Hematopoietic multipotent progenitor cell treated with erythropoietin and hydrocortisone succinate and interleukin-3 and kit ligand, for 17 days (in vitro differentiated cells): Measurements from ENCODE around the gene THEM4.

ENCODE experiments used
- DNase-seq: peaks from one replicate; pipeline ENCODE4 v3.0.0-alpha.2; 2015; ENCODE audit warnings: low spot score

THEM4 gene

GRCh38 chr1:151909167-151910149 is at the start of gene THEM4:
THEM4 (minus strand) TSS chr1:151909511; CDS start chr1:151909458, 53 bp downstream.
- DNase-seq = peak; percentile 75

GRCh38 chr1:151958959-151959358 is 49.6 kb upstream of the THEM4 start:
- no peak for DNase-seq

- DNase-seq = no peak
Measured at GRCh38 chr1:151956957-151957497, 47.7 kb upstream of the THEM4 start.

- no peak for DNase-seq
Measured at GRCh38 chr1:151953409-151954094, 44.2 kb upstream of the THEM4 start.

GRCh38 chr1:151952811-151953210 is 43.5 kb upstream of the THEM4 start:
- DNase-seq = no peak

GRCh38 chr1:151949371-151950193 is 40.3 kb upstream of the THEM4 start:
- DNase-seq = no peak

GRCh38 chr1:151948506-151948905 is 39.2 kb upstream of the THEM4 start:
- DNase-seq = no peak

GRCh38 chr1:151947140-151947539 is 37.8 kb upstream of the THEM4 start:
- DNase-seq = no peak

- peak; percentile 97 for DNase-seq
Measured at GRCh38 chr1:151945725-151946722, 36.7 kb upstream of the THEM4 start.

- DNase-seq = no peak
Measured at GRCh38 chr1:151944857-151945575, 35.7 kb upstream of the THEM4 start.

GRCh38 chr1:151944126-151944856 is 35.0 kb upstream of the THEM4 start:
- DNase-seq = peak; percentile 91

- no peak for DNase-seq
Measured at GRCh38 chr1:151943591-151943990, 34.3 kb upstream of the THEM4 start.

GRCh38 chr1:151942882-151943281 is 33.6 kb upstream of the THEM4 start:
- peak; percentile 70 for DNase-seq

GRCh38 chr1:151940541-151940940 is 31.2 kb upstream of the THEM4 start:
- DNase-seq = no peak

GRCh38 chr1:151939779-151940178 is 30.5 kb upstream of the THEM4 start:
- no peak for DNase-seq

- DNase-seq = no peak
Measured at GRCh38 chr1:151939141-151939540, 29.8 kb upstream of the THEM4 start.

- no peak for DNase-seq
Measured at GRCh38 chr1:151936653-151937052, 27.3 kb upstream of the THEM4 start.

GRCh38 chr1:151935894-151936602 is 26.7 kb upstream of the THEM4 start:
- no peak for DNase-seq

GRCh38 chr1:151935154-151935553 is 25.8 kb upstream of the THEM4 start:
- DNase-seq = no peak
